ENCODE data around the gene PBRM1.
A peak's percentile ranks its signal among the peaks of the same experiment; 100 is the strongest.

The PBRM1 gene

GRCh38 chr3:52568069-52568468 is 117.6 kb downstream of the PBRM1 start:
- DNase-seq: no peak

- no peak for DNase-seq
Observed at GRCh38 chr3:52563984-52564383, 121.7 kb downstream of the PBRM1 start.

- DNase-seq: no peak
Observed at GRCh38 chr3:52561028-52561747, 124.5 kb downstream of the PBRM1 start.

GRCh38 chr3:52558436-52558835 is 127.3 kb downstream of the PBRM1 start:
- DNase-seq: no peak

GRCh38 chr3:52557011-52557960 is 128.4 kb downstream of the PBRM1 start:
- DNase-seq: no peak

GRCh38 chr3:52555056-52555455 is 130.7 kb downstream of the PBRM1 start:
- DNase-seq: no peak

GRCh38 chr3:52554026-52554755 is 131.5 kb downstream of the PBRM1 start:
- no peak for DNase-seq

- no peak for DNase-seq
Observed at GRCh38 chr3:52552089-52552488, 133.6 kb downstream of the PBRM1 start.

- no peak for DNase-seq
Observed at GRCh38 chr3:52551118-52551517, 134.6 kb downstream of the PBRM1 start.

- DNase-seq: no peak
Observed at GRCh38 chr3:52547143-52547542, 138.6 kb downstream of the PBRM1 start.

GRCh38 chr3:52546111-52546901 is 139.4 kb downstream of the PBRM1 start:
- no peak for DNase-seq

GRCh38 chr3:52544937-52545336 is 140.8 kb downstream of the PBRM1 start:
- no peak for DNase-seq

- no peak for DNase-seq
Observed at GRCh38 chr3:52541050-52541449, 144.7 kb downstream of the PBRM1 start.

- no peak for DNase-seq
Observed at GRCh38 chr3:52539010-52539653, 146.6 kb downstream of the PBRM1 start.

GRCh38 chr3:52537726-52538421 is 147.8 kb downstream of the PBRM1 start:
- DNase-seq: peak; percentile 22

GRCh38 chr3:52537165-52537620 is 148.5 kb downstream of the PBRM1 start:
- no peak for DNase-seq

GRCh38 chr3:52536369-52537164 is 149.1 kb downstream of the PBRM1 start, which contains the start of gene UQCC5:
Gene UQCC5, plus strand, starts transcription at chr3:52536605. Its CDS starts 151 bp downstream, at chr3:52536756.
- DNase-seq: peak; percentile 96

- DNase-seq: no peak
Observed at GRCh38 chr3:52536112-52536368, 149.7 kb downstream of the PBRM1 start.

- DNase-seq: peak; percentile 23
Observed at GRCh38 chr3:52535411-52536111, 150.2 kb downstream of the PBRM1 start.
